HL-60 (cell line): Measurements from ENCODE around the gene BBIP1.

Experiments
- DNase-seq, 2 experiments: peaks; one replicate each; pipeline ENCODE4 v3.0.0-alpha.2; 2010 to 2020; ENCODE audit warnings: low read depth in 1 of 2, low spot score in 1 of 2
- H3K27ac ChIP-seq: fragments of 250-450 bp; sonication (Bioruptor Pico); replicated peaks from 2 replicates; pipeline ENCODE4 v1.5.1; 2020; ENCODE audit warnings: mild to moderate bottlenecking, moderate library complexity
- H3K27me3 ChIP-seq: fragments of 250-450 bp; sonication (Bioruptor Pico); 2 replicates; pipeline ENCODE4 v1.5.1; 2021; ENCODE audit warnings: mild to moderate bottlenecking, moderate library complexity; ENCODE audit not compliant: insufficient read depth, poor library complexity, severe bottlenecking
- H3K4me3 ChIP-seq: replicated peaks from 2 replicates; pipeline ENCODE4 v1.5.1; 2011; ENCODE audit warnings: mild to moderate bottlenecking, control low read depth, low read length; ENCODE audit not compliant: insufficient read depth
- CTCF ChIP-seq: IDR thresholded peaks from one replicate; pipeline ENCODE4 v1.5.1; 2011; ENCODE audit warnings: low read length, control low read depth, inconsistent platforms; ENCODE audit not compliant: insufficient read depth
- GABPA ChIP-seq: IDR thresholded peaks from 2 replicates; pipeline ENCODE4 v1.6.1; 2012; ENCODE audit warnings: low read depth
- POLR2AphosphoS5 ChIP-seq: IDR thresholded peaks from 2 replicates; pipeline ENCODE4 v1.6.1; 2012; ENCODE audit warnings: low read depth
- REST ChIP-seq: IDR thresholded peaks from 2 replicates; pipeline ENCODE4 v1.6.1; 2012; ENCODE audit warnings: low read depth; ENCODE audit not compliant: insufficient replicate concordance
- SPI1 ChIP-seq: IDR thresholded peaks from 2 replicates; pipeline ENCODE4 v1.6.1; 2012; ENCODE audit warnings: low read depth, mild to moderate bottlenecking, borderline replicate concordance

Gene BBIP1

GRCh38 chr10:110883924-110884323 lies 35.1 kb downstream of the BBIP1 start:
- TF ChIP-seq REST (no peak), CTCF (no peak), SPI1 (no peak), POLR2AphosphoS5 (no peak), GABPA (no peak)
- no peak overlapping the region for H3K27ac ChIP-seq
- H3K4me3 ChIP-seq: no peak overlapping the region

GRCh38 chr10:110881905-110882304 lies 37.1 kb downstream of the BBIP1 start:
- H3K27ac ChIP-seq: no peak overlapping the region
- TF ChIP-seq SPI1 (no peak), POLR2AphosphoS5 (no peak), GABPA (no peak), CTCF (no peak), REST (no peak)
- no peak for DNase-seq

More at GRCh38 chr10:110883924-110884323, 35.1 kb downstream of the BBIP1 start:
- no peak for DNase-seq
- no peaks in the 10 kb centered on the region for H3K27me3 ChIP-seq

GRCh38 chr10:110881247-110881646 lies 37.7 kb downstream of the BBIP1 start:
- TF ChIP-seq POLR2AphosphoS5: no peak
- TF ChIP-seq REST: no peak
- TF ChIP-seq SPI1: no peak
- Histone ChIP-seq H3K4me3 (no peak overlapping the region), H3K27me3 (no peaks in the 10 kb centered on the region), H3K27ac (no peak overlapping the region)
- no peak for DNase-seq

More at GRCh38 chr10:110881905-110882304, 37.1 kb downstream of the BBIP1 start:
- H3K4me3 ChIP-seq: no peak overlapping the region
- no peaks in the 10 kb centered on the region for H3K27me3 ChIP-seq
